ENCODE results near the gene TC2N.

TC2N gene

GRCh38 chr14:91737619-91738018 lies 129.7 kb downstream of the TC2N start:
- no peak overlapping the region for H3K4me3 ChIP-seq (ENCODE audit: control insufficient read depth, low read depth, low read length)
- no peak for DNase-seq (ENCODE audit: low read depth)
- no peak for TF ChIP-seq CTCF (IDR thresholded peaks at IDR 0.05; ENCODE audit: control insufficient read depth, insufficient read depth, low read depth, low read length, missing control alignments)

DNA sequence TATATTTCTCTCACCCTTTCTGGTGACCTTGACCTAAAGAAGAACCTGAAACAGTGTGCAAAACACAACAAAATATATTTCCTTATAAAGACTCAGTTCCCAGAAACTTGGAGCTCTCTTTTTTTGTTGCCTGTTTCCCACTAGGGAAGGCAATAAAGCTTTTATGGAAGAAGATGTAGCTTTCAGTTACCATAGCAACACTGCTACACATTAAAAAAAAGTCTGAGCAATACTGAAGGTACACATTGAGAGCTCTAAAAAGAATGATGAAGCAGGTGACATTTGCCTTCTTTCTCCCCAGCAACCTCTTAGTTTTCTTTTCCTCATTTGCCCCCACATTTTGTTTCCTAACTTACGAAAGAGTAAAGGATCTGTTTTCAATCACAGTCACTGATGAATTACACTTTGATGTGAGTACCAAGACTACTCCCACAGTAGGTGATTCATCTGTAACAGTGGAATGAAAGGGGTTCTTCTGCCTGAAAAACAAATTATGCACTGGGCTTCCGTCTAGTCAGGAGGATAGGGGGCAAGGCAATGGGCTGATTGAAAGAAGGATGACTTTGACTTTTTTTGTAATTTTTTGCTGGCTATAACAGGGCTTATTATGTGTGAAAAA lies 134.4 kb downstream of the TC2N start:
- H3K4me3 ChIP-seq (ENCODE audit: control insufficient read depth, low read depth, low read length), result no peak overlapping the region
- TF ChIP-seq CTCF (IDR thresholded peaks at IDR 0.05; ENCODE audit: control insufficient read depth, insufficient read depth, low read depth, low read length, missing control alignments), result no peak
- DNase-seq (ENCODE audit: low read depth), result no peak

DNA sequence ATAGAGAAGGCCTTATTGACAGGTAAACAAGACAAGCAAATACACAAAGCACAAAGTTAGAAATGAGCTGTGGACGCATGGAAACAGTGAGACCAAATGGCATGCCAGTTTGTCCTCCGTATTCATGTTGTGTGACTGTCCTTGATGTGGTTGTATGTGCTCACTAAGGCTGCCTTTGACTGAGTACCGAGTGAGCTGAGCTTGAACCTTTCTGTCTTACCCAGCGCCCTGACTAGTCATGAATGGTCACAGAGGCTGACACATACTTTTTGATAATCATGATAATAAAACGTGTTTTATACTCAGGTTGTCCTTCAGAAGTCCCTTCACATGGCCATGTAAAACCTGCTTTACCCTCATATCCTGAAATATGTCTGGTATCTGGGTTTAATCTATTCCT lies 134.9 kb downstream of the TC2N start:
- H3K4me3 ChIP-seq (ENCODE audit: control insufficient read depth, low read depth, low read length), result no peak overlapping the region
- no peak for TF ChIP-seq CTCF (IDR thresholded peaks at IDR 0.05; ENCODE audit: control insufficient read depth, insufficient read depth, low read depth, low read length, missing control alignments)
- DNase-seq (ENCODE audit: low read depth), result no peak

- DNase-seq (ENCODE audit: low read depth), result no peak
- H3K4me3 ChIP-seq (ENCODE audit: control insufficient read depth, low read depth, low read length), result no peak within 1 kb of the TSS
- TF ChIP-seq CTCF (IDR thresholded peaks at IDR 0.05; ENCODE audit: control insufficient read depth, insufficient read depth, low read depth, low read length, missing control alignments), result no peak
Observed at GRCh38 chr14:91731986-91732385, 135.3 kb downstream of the TC2N start, which contains the start of gene CATSPERB. Gene CATSPERB, minus strand, starts transcription at chr14:91732086. Its CDS starts 2,607 bp downstream, at chr14:91729479.

DNA sequence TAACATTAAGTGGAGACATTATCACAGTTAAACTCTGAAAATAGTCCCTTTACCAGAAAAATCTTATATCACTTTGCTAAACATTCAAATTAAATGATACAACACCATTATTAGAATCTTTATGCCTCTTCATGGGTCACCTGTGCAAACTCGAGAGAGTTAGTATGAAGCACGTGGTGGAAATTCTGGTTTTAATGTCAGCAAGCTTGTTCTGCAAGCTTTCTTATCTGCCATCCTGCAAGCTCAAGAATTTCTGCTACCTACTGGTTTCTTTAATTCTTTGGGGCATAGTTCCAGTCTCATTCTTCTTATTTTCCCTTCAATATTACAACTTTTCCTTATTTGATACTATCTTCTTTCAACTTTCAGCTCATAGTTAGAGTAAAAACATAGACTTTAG lies 136.3 kb downstream of the TC2N start:
- DNase-seq (ENCODE audit: low read depth), result no peak
- no peak overlapping the region for H3K4me3 ChIP-seq (ENCODE audit: control insufficient read depth, low read depth, low read length)
- TF ChIP-seq CTCF (IDR thresholded peaks at IDR 0.05; ENCODE audit: control insufficient read depth, insufficient read depth, low read depth, low read length, missing control alignments), result no peak

DNA sequence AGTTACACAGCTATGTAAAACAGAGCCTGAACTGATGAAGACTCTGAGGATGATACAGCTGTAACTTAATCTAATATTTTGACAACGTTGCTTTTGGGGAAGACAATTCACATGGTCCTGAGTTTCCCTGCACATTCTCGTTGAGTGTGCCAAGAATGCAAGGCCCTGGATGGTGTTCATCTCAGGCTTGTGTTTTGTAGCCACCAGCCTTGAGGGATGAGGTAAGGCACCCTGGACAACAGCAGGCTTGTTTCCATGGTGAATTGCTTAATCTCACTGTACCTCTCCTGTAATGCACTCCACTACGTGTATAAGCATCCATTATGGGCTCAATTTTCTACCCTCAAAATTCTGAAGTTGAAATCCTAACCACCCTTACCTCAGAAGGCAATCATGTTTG lies 137.6 kb downstream of the TC2N start:
- no peak for DNase-seq (ENCODE audit: low read depth)
- H3K4me3 ChIP-seq (ENCODE audit: control insufficient read depth, low read depth, low read length), result no peak overlapping the region
- no peak for TF ChIP-seq CTCF (IDR thresholded peaks at IDR 0.05; ENCODE audit: control insufficient read depth, insufficient read depth, low read depth, low read length, missing control alignments)

Data from AG09309 (cell line).